DOHH2 (cell line): Measurements from ENCODE around the gene SPINK6.

ENCODE experiments used
- H3F3A ChIP-seq: fragments of 200-600 bp; sonication (generic), shearing (Covaris generic); 2 replicates; pipeline ENCODE4 v1.6.0; 2016; ENCODE audit warnings: antibody characterized with exemption, mild to moderate bottlenecking; ENCODE audit not compliant: control insufficient read depth, insufficient read depth
- H3K27ac ChIP-seq: fragments of 200-600 bp; sonication (generic); 2 replicates; pipeline ENCODE4 v1.5.1; 2014; ENCODE audit warnings: low read depth, mild to moderate bottlenecking, low read length, moderate library complexity
- H3K27me3 ChIP-seq: fragments of 200-600 bp; sonication (generic); 2 replicates; pipeline ENCODE4 v1.6.1; 2014; ENCODE audit warnings: mild to moderate bottlenecking, low read length, mixed read lengths; ENCODE audit not compliant: control insufficient read depth
- H3K36me3 ChIP-seq: fragments of 200-600 bp; sonication (generic); 2 replicates; pipeline ENCODE4 v1.6.1; 2014; ENCODE audit warnings: mild to moderate bottlenecking, low read length, moderate library complexity, mixed read lengths; ENCODE audit not compliant: control insufficient read depth
- H3K4me1 ChIP-seq: fragments of 200-600 bp; sonication (generic); 2 replicates; pipeline ENCODE4 v1.6.1; 2014; ENCODE audit warnings: mild to moderate bottlenecking, low read length, mixed read lengths; ENCODE audit not compliant: control insufficient read depth
- H3K4me2 ChIP-seq: fragments of 200-600 bp; sonication (generic); 2 replicates; pipeline ENCODE4 v1.6.0; 2014; ENCODE audit warnings: mild to moderate bottlenecking, low read length, moderate library complexity
- H3K4me3 ChIP-seq: fragments of 200-600 bp; sonication (generic); 2 replicates; pipeline ENCODE4 v1.5.1; 2014; ENCODE audit warnings: mild to moderate bottlenecking, low read length, mixed read lengths
- H3K79me2 ChIP-seq: fragments of 200-600 bp; sonication (generic); 2 replicates; pipeline ENCODE4 v1.6.1; 2014; ENCODE audit warnings: mild to moderate bottlenecking, low read length, mixed read lengths; ENCODE audit not compliant: control insufficient read depth
- H3K9me2 ChIP-seq: fragments of 200-600 bp; sonication (generic); replicated peaks from 2 replicates; pipeline ENCODE4 v1.6.1; 2014; ENCODE audit warnings: mild to moderate bottlenecking, low read length, mixed read lengths; ENCODE audit not compliant: control insufficient read depth
- H3K9me3 ChIP-seq: fragments of 200-600 bp; sonication (generic); 2 replicates; pipeline ENCODE4 v1.6.1; 2014; ENCODE audit warnings: antibody characterized with exemption, low read length, mixed read lengths; ENCODE audit not compliant: control insufficient read depth, insufficient read depth
- H4K20me1 ChIP-seq: fragments of 200-600 bp; sonication (generic); 2 replicates; pipeline ENCODE4 v1.6.0; 2014; ENCODE audit warnings: low read depth, mild to moderate bottlenecking, antibody characterized with exemption, low read length, moderate library complexity; ENCODE audit not compliant: control insufficient read depth, insufficient read depth
- EZH2phosphoT487 ChIP-seq: fragments of 200-600 bp; sonication (generic); IDR thresholded peaks from 2 replicates; pipeline ENCODE4 v1.6.1; 2017; ENCODE audit warnings: borderline replicate concordance, mild to moderate bottlenecking, antibody characterized with exemption, low read length, moderate library complexity, mixed read lengths
- TF ChIP-seq, protein P1 (sequence below): fragments of 200-600 bp; sonication (generic); IDR thresholded peaks from one replicate; pipeline ENCODE4 v1.5.1; 2014; ENCODE audit warnings: antibody characterized with exemption, mild to moderate bottlenecking, low read depth, low read length; ENCODE audit not compliant: poor library complexity, severe bottlenecking

Gene SPINK6

DNA sequence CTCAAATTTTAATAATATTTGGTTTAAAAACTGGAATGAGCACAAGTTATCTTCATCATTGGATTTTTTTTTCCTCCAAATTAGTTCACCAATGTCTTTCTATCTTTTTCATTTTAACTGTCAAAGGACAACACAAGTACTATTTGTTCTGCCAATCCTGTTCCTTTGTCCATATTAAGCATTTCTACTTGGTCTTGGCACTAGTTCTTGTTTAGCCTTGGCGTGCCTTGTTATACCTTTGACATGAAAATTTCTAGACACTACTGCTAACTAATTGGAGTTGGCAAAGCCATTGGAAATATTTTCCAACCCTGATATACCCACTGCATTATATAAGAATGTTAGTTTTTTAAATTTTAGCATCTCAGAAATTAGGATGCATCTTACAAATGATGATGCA is 3.8 kb downstream of the SPINK6 start:
- TF ChIP-seq, protein P1, sequence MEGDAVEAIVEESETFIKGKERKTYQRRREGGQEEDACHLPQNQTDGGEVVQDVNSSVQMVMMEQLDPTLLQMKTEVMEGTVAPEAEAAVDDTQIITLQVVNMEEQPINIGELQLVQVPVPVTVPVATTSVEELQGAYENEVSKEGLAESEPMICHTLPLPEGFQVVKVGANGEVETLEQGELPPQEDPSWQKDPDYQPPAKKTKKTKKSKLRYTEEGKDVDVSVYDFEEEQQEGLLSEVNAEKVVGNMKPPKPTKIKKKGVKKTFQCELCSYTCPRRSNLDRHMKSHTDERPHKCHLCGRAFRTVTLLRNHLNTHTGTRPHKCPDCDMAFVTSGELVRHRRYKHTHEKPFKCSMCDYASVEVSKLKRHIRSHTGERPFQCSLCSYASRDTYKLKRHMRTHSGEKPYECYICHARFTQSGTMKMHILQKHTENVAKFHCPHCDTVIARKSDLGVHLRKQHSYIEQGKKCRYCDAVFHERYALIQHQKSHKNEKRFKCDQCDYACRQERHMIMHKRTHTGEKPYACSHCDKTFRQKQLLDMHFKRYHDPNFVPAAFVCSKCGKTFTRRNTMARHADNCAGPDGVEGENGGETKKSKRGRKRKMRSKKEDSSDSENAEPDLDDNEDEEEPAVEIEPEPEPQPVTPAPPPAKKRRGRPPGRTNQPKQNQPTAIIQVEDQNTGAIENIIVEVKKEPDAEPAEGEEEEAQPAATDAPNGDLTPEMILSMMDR, result no peak
- no peak for TF ChIP-seq EZH2phosphoT487
- H3K79me2 ChIP-seq, result no peaks in the 10 kb centered on the region
- no peaks in the 10 kb centered on the region for H3K9me3 ChIP-seq
- H3K4me1 ChIP-seq, result no peaks in the 10 kb centered on the region
- no peak overlapping the region for H3K4me3 ChIP-seq
- no peaks in the 10 kb centered on the region for H3K36me3 ChIP-seq
- H3K27me3 ChIP-seq, result no peaks in the 10 kb centered on the region
- H3K9me2 ChIP-seq, result no peaks in the 10 kb centered on the region
- no peak overlapping the region for H3K27ac ChIP-seq
- no peaks in the 10 kb centered on the region for H3F3A ChIP-seq
- no peak overlapping the region for H3K4me2 ChIP-seq
- no peaks in the 10 kb centered on the region for H4K20me1 ChIP-seq

DNA sequence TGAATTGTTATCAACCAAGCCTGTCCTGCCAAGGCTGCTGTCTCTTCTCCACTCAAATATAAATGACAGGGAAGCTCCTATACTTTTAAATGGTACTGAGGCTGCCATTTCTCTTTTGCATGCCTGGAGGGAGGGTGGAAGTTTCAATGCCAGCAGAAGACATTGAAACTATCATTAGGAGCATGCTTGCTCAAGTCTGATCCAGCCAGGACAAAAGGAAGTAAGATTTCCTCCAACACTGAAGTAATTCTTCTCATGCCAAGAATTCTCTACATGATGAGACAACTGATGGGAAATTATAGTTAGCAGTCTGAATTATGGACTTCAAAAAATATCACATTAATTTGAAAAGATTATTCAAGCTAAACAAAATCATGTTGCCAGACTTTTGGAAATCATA is 5.4 kb downstream of the SPINK6 start:
- Histone ChIP-seq H3K27ac (no peak overlapping the region), H3K4me2 (no peak overlapping the region)

DNA sequence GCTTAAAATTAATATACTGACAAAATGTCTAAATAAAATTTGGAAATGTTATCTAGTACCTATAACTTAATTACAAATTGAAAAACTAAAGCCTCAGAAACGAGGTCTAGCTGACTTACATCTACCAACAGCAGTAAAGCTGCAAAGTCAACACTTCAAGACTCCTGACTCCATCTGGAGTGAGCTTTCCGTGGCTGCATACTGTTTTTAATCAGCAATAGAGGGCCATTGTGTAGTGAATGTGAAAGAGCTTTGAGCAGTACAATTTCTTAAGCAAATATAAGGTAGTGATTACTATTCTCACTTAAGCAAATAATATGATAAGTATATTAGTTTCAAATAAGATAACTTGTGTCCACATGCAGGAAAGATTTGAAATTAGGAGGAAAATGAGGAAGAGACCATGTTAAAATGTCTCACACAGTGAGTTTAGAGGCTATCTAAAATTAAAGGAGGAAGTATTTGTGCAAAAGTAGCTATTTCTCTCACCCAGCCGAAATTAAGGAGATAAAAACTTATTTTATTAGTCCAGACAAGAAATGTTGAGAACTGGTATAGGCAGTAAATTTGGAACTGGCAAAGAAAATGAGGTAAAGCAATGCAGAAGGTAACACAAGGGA is 6.4 kb downstream of the SPINK6 start:
- TF ChIP-seq, protein P1, result no peak
- no peak for TF ChIP-seq EZH2phosphoT487
- H3K4me1 ChIP-seq, result no peaks in the 10 kb centered on the region
- H4K20me1 ChIP-seq, result no peaks in the 10 kb centered on the region
- no peak overlapping the region for H3K4me3 ChIP-seq
- H3F3A ChIP-seq, result no peaks in the 10 kb centered on the region
- H3K27me3 ChIP-seq, result no peaks in the 10 kb centered on the region
- no peaks in the 10 kb centered on the region for H3K79me2 ChIP-seq
- H3K36me3 ChIP-seq, result no peaks in the 10 kb centered on the region
- no peak overlapping the region for H3K4me2 ChIP-seq
- no peak overlapping the region for H3K27ac ChIP-seq
- no peaks in the 10 kb centered on the region for H3K9me2 ChIP-seq
- H3K9me3 ChIP-seq, result no peaks in the 10 kb centered on the region

More for the DNA sequence above, 5.4 kb downstream of the SPINK6 start:
- Histone ChIP-seq H3K27me3 (no peaks in the 10 kb centered on the region), H3K79me2 (no peaks in the 10 kb centered on the region), H4K20me1 (no peaks in the 10 kb centered on the region), H3K9me2 (no peaks in the 10 kb centered on the region), H3K9me3 (no peaks in the 10 kb centered on the region), H3K4me3 (no peak overlapping the region), H3K36me3 (no peaks in the 10 kb centered on the region), H3F3A (no peaks in the 10 kb centered on the region), H3K4me1 (no peaks in the 10 kb centered on the region)
- TF ChIP-seq, protein P1, result no peak
- TF ChIP-seq EZH2phosphoT487, result no peak
